Transverse colon (tissue), 4 donors: Measurements from ENCODE around the gene RWDD1.

Experiments used
- POLR2AphosphoS5 ChIP-seq, 3 donors: sonication (generic); formaldehyde crosslinking; IDR thresholded peaks; one replicate each; pipeline ENCODE4 v1.6.1; 2016; ENCODE audit warnings: antibody characterized with exemption in 3 of 3
- TF ChIP-seq, protein P1 (sequence below), 5 experiments: fragments of 200-600 bp in 3 of 5; fragments of 450-650 bp in 2 of 5; sonication (generic) in 3 of 5; IDR thresholded peaks; 1 replicate in 2 of 5; 2 replicates in 3 of 5; pipeline ENCODE4 v1.5.1; 2016 to 2017; ENCODE audit warnings: antibody characterized with exemption in 5 of 5, inconsistent platforms in 3 of 5, mild to moderate bottlenecking in 2 of 5, moderate library complexity in 1 of 5

DNA sequence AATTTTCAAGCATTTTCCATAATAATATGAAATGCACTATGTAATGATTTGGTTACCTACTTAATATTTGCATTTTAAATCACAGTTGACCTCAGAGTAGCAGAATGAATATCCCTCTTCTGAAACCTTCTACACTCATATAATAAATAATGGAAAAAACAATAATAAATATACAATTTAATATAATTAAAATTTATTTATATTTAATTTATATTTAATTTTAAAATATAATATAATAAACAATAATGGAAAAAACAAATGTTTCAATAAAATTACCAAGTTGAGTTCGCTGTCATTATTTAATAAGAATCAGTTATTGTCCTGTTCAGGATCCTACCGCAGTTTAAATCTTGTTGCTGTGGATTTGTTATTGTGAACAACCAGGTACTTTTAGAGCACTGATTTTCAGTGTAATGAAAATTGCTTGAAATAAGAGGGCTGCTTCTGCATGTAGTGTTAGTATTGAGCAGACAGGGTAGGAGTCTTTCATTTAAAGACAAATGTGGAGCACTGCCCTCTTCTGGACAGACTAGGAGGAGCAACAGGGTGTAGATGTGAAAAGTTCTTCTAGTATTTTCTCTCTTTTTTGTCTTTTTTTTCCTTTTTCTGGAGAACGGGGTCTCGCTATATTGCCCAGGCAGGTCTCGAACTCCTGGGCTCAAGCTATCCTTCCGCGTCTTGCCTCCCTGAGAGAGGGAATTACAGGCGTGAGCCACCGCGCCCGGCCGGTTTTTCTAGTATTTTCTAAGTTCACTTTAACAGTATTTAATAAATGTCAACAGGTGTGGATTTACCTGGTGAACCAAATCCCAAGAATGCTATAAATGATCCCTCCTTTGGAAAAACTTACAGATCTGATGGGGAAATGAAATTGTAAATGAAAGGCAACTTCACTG, 39.4 kb upstream of the RWDD1 start:
- TF ChIP-seq, protein P1, sequence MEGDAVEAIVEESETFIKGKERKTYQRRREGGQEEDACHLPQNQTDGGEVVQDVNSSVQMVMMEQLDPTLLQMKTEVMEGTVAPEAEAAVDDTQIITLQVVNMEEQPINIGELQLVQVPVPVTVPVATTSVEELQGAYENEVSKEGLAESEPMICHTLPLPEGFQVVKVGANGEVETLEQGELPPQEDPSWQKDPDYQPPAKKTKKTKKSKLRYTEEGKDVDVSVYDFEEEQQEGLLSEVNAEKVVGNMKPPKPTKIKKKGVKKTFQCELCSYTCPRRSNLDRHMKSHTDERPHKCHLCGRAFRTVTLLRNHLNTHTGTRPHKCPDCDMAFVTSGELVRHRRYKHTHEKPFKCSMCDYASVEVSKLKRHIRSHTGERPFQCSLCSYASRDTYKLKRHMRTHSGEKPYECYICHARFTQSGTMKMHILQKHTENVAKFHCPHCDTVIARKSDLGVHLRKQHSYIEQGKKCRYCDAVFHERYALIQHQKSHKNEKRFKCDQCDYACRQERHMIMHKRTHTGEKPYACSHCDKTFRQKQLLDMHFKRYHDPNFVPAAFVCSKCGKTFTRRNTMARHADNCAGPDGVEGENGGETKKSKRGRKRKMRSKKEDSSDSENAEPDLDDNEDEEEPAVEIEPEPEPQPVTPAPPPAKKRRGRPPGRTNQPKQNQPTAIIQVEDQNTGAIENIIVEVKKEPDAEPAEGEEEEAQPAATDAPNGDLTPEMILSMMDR (IDR thresholded peaks at IDR 0.05) = peak; percentile 73 to 80 (median 73)
- no peak for TF ChIP-seq POLR2AphosphoS5 (IDR thresholded peaks at IDR 0.05)
